HCT116 (cell line): Measurements from ENCODE around the gene QSOX1. TPM values are rescaled to one million over a fixed set of nuclear protein-coding genes. Genes with fewer than 3 reads are reported as not detected.

Experiments used
- ATAC-seq: fragments of 200-7000 bp; cut with Tn5 transposase; 2 replicates; pipeline ENCODE4 v1.9.1; 2020; ENCODE audit warnings: mild to moderate bottlenecking, moderate library complexity
- BruUV-seq: library from RNA; stranded (reverse); fragments of 400-500 nt; replicated peaks from 2 replicates; lab custom pipeline; 2021; lab: Mats Ljungman, UMichigan
- CTCF ChIA-PET: fragments of 300-600 bp; sonication (Branson Sonifier 250); formaldehyde crosslinking; loops from one replicate; lab custom pipeline; 2021; ENCODE audit warnings: antibody characterized with exemption; lab: Charles Lee
- POLR2A ChIA-PET: fragments of 300-600, 350-600 bp; sonication (Branson Sonifier 250); formaldehyde crosslinking; loops from one replicate; lab custom pipeline; 2021; ENCODE audit warnings: antibody characterized with exemption; lab: Charles Lee
- RAD21 ChIA-PET, 2 experiments: fragments of 300-600 bp; sonication (Branson Sonifier 250); formaldehyde crosslinking; loops; one replicate each; lab custom pipeline; 2023; ENCODE audit warnings: low total read pairs in 2 of 2; ENCODE audit not compliant: uncharacterized antibody in 2 of 2, unreplicated experiment in 2 of 2, low non-redundant PET in 1 of 2; lab: Charles Lee
- DNase-seq: peaks from one replicate; pipeline ENCODE4 v3.0.0-alpha.2; 2010; ENCODE audit warnings: low read depth, low spot score
- H2AFZ ChIP-seq: fragments of 200-600 bp; shearing (Covaris generic), sonication (generic); 2 replicates; pipeline ENCODE4 v1.6.1; 2017; ENCODE audit warnings: low read depth, mixed run types, mixed read lengths, antibody characterized with exemption, low read length; ENCODE audit not compliant: poor library complexity, severe bottlenecking
- H3K27ac ChIP-seq: 2 replicates; pipeline ENCODE4 v1.5.1; 2012; ENCODE audit warnings: low read depth, low read length
- H3K27me3 ChIP-seq: fragments of 200-600 bp; sonication (generic); 2 replicates; pipeline ENCODE4 v1.6.1; 2016; ENCODE audit warnings: mixed run types, low read length, mixed read lengths; ENCODE audit not compliant: insufficient read depth
- H3K36me3 ChIP-seq, 2 experiments: fragments of 200-500 bp in 1 of 2; fragments of 200-600 bp in 1 of 2; sonication (Bioruptor generic) in 1 of 2; sonication (generic) in 1 of 2; 2 replicates each; pipeline versions ENCODE4 v1.5.1 to v1.6.1; 2014 to 2016; ENCODE audit warnings: low read length in 2 of 2, inconsistent platforms in 1 of 2, mixed read lengths in 1 of 2, mixed run types in 1 of 2; ENCODE audit not compliant: insufficient read depth in 2 of 2, control insufficient read depth in 1 of 2
- H3K4me1 ChIP-seq, 2 experiments: fragments of 200-600 bp in 1 of 2; sonication (generic) in 1 of 2; 2 replicates each; pipeline versions ENCODE4 v1.5.1 to v1.6.1; 2012 to 2017; ENCODE audit warnings: low read length in 2 of 2, inconsistent platforms in 1 of 2, mild to moderate bottlenecking in 1 of 2, mixed read lengths in 1 of 2, mixed run types in 1 of 2, moderate library complexity in 1 of 2; ENCODE audit not compliant: insufficient read depth in 2 of 2, control insufficient read depth in 1 of 2
- H3K4me2 ChIP-seq: fragments of 200-600 bp; sonication (generic); 2 replicates; pipeline ENCODE4 v1.6.1; 2017; ENCODE audit warnings: mixed run types, low read length, mixed read lengths
- H3K4me3 ChIP-seq, 2 experiments: fragments of 200-600 bp in 1 of 2; sonication (generic) in 1 of 2; replicated peaks in 1 of 2; 2 replicates each; pipeline ENCODE4 v1.5.1; 2011 to 2016; ENCODE audit warnings: low read length in 2 of 2, control low read depth in 1 of 2, low read depth in 1 of 2, mild to moderate bottlenecking in 1 of 2, mixed read lengths in 1 of 2, mixed run types in 1 of 2
- H3K79me2 ChIP-seq: fragments of 200-600 bp; sonication (generic); 2 replicates; pipeline ENCODE4 v1.6.1; 2017; ENCODE audit warnings: mild to moderate bottlenecking, mixed run types, low read length, moderate library complexity, mixed read lengths; ENCODE audit not compliant: insufficient read depth
- H3K9ac ChIP-seq: fragments of 200-600 bp; sonication (generic); 2 replicates; pipeline ENCODE4 v1.6.1; 2016; ENCODE audit warnings: low read length, mixed read lengths
- H3K9me2 ChIP-seq: fragments of 200-600 bp; sonication (generic), shearing (Covaris generic); 2 replicates; pipeline ENCODE4 v1.6.1; 2017; ENCODE audit warnings: mixed run types, mild to moderate bottlenecking, moderate library complexity; ENCODE audit not compliant: insufficient read depth
- H3K9me3 ChIP-seq, 2 experiments: fragments of 200-500 bp in 1 of 2; fragments of 200-600 bp in 1 of 2; sonication (Bioruptor generic) in 1 of 2; sonication (generic) in 1 of 2; 2 replicates each; pipeline ENCODE4 v1.6.1; 2014 to 2017; ENCODE audit warnings: low read length in 2 of 2, mixed read lengths in 2 of 2, inconsistent platforms in 1 of 2, low read depth in 1 of 2, mild to moderate bottlenecking in 1 of 2, mixed run types in 1 of 2, moderate library complexity in 1 of 2; ENCODE audit not compliant: control insufficient read depth in 1 of 2, insufficient read depth in 1 of 2
- H4K20me1 ChIP-seq: fragments of 200-600 bp; sonication (generic), shearing (Covaris generic); 2 replicates; pipeline ENCODE4 v1.6.1; 2017; ENCODE audit warnings: mixed run types, mild to moderate bottlenecking, moderate library complexity; ENCODE audit not compliant: insufficient read depth
- ATF3 ChIP-seq: IDR thresholded peaks from 2 replicates; pipeline ENCODE4 v1.6.1; 2012
- CBX3 ChIP-seq: IDR thresholded peaks from 2 replicates; pipeline ENCODE4 v1.6.1; 2012; ENCODE audit warnings: low read depth
- CEBPB ChIP-seq: IDR thresholded peaks from 2 replicates; pipeline ENCODE4 v1.6.1; 2012; ENCODE audit warnings: low read depth
- EGR1 ChIP-seq: IDR thresholded peaks from 2 replicates; pipeline ENCODE4 v1.6.1; 2012; ENCODE audit warnings: low read depth
- ELF1 ChIP-seq: IDR thresholded peaks from 2 replicates; pipeline ENCODE4 v1.6.1; 2012; ENCODE audit warnings: low read depth, borderline replicate concordance
- EZH2 ChIP-seq: fragments of 200-600 bp; sonication (generic); IDR thresholded peaks from 2 replicates; pipeline ENCODE4 v1.6.1; 2017; ENCODE audit warnings: antibody characterized with exemption, mixed run types
- EZH2phosphoT487 ChIP-seq: fragments of 200-600 bp; IDR thresholded peaks from 2 replicates; pipeline ENCODE4 v1.6.1; 2018; ENCODE audit warnings: antibody characterized with exemption, borderline replicate concordance
- FOSL1 ChIP-seq: IDR thresholded peaks from 2 replicates; pipeline ENCODE4 v1.6.1; 2012; ENCODE audit warnings: low read depth
- POLR2A ChIP-seq: IDR thresholded peaks from 2 replicates; pipeline ENCODE4 v1.7.0; 2011; ENCODE audit warnings: borderline replicate concordance; ENCODE audit not compliant: insufficient read depth, insufficient read length; ENCODE audit errors: extremely low read depth
- POLR2AphosphoS5 ChIP-seq: IDR thresholded peaks from 2 replicates; pipeline ENCODE4 v1.6.1; 2011; ENCODE audit warnings: mild to moderate bottlenecking, low read depth, low read length, moderate library complexity
- SIN3A ChIP-seq: IDR thresholded peaks from 2 replicates; pipeline ENCODE4 v1.6.1; 2012; ENCODE audit warnings: low read depth
- SRF ChIP-seq: IDR thresholded peaks from 2 replicates; pipeline ENCODE4 v1.6.1; 2012; ENCODE audit warnings: low read depth
- TCF7L2 ChIP-seq: IDR thresholded peaks from 2 replicates; pipeline ENCODE4 v1.7.0; 2011; ENCODE audit warnings: borderline replicate concordance, inconsistent platforms; ENCODE audit not compliant: insufficient read depth, insufficient read length; ENCODE audit errors: extremely low read depth
- YY1 ChIP-seq: IDR thresholded peaks from 2 replicates; pipeline ENCODE4 v1.6.1; 2011; ENCODE audit warnings: low read length, low read depth, moderate library complexity, mild to moderate bottlenecking; ENCODE audit not compliant: insufficient replicate concordance; ENCODE audit errors: extremely low read depth
- ZFX ChIP-seq: fragments of 450-650 bp; IDR thresholded peaks from 2 replicates; pipeline ENCODE4 v1.6.1; 2017
- ZNF274 ChIP-seq: fragments of 200-500 bp; sonication (Bioruptor generic); IDR thresholded peaks from 2 replicates; pipeline ENCODE4 v1.6.1; 2014; ENCODE audit warnings: mild to moderate bottlenecking, low read depth, low read length, inconsistent platforms
- intact Hi-C: fragments of 100-400 bp; cut with micrococcal nuclease; formaldehyde crosslinking; loops from 2 replicates; pipeline ENCODE4 v1.10.0; 2022
- total RNA-seq: library from RNA; stranded (reverse); gene quantifications from one replicate; pipeline ENCODE4 v1.2.1, GENCODE V29; 2021; ENCODE audit not compliant: unreplicated experiment
- TF ChIP-seq, protein P1 (sequence below): IDR thresholded peaks from 2 replicates; pipeline ENCODE4 v1.6.1; 2012
- TF ChIP-seq, protein P2 (sequence below): IDR thresholded peaks from 2 replicates; pipeline ENCODE4 v1.6.1; 2012; ENCODE audit warnings: low read depth

Gene QSOX1
- total RNA-seq, 1 experiment from 2014 or later, result 89.2 TPM

DNA sequence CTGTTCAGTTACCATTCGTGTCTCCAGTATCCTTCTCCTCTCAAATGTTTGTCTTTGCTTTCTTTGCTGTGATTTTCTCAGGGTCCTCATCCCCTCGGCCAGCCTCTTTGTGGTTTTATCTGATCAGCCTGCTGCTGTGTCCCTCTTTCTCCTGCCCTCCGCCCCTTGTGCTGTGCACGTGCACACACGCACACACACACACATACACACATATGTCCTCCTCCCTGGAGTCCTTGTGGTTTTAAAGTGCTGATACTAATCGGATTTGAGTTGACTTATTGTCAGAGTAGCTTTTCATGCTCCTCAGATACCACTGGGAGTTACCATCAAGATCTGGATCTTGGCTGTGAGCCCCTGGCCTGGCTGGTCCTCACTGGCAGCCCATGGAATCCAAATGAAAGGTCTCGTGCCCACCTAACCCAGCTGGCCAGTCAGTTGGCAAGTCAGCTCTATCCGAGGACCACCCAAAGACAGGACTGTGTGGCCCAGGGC is 34.1 kb downstream of the QSOX1 start:
- RAD21 ChIA-PET, result interaction anchor here (0.9 to 1.1 kb wide), 3 partner anchors 55 to 227 kb away, joined by 3 to 5 read pairs (median 3); no protein-coding TSS in a partner anchor

More for the DNA sequence above, 34.1 kb downstream of the QSOX1 start:
- no peaks in the 10 kb centered on the region for H4K20me1 ChIP-seq
- no TSS peak for BruUV-seq
- no peak overlapping the region for H3K9ac ChIP-seq
- no peaks in the 10 kb centered on the region for H3K27me3 ChIP-seq
- peaks cover 2 to 6% of the 10 kb centered on the region in 2 experiments; a peak in 3 of 4 replicates for H3K36me3 ChIP-seq
- H3K79me2 ChIP-seq, result no peaks in the 10 kb centered on the region
- DNase-seq, result no peak
- no peak overlapping the region for H2AFZ ChIP-seq
- no peaks in the 10 kb centered on the region for H3K9me3 ChIP-seq
- no peaks in the 10 kb centered on the region for H3K9me2 ChIP-seq
- no peak for TF ChIP-seq ATF3
- TF ChIP-seq SRF, result no peak
- no peak for TF ChIP-seq TCF7L2
- no peak for TF ChIP-seq CBX3
- TF ChIP-seq SIN3A, result no peak
- TF ChIP-seq ZFX, result no peak
- no peak for TF ChIP-seq EGR1
- no peak for TF ChIP-seq EZH2phosphoT487
- no peak for TF ChIP-seq ZNF274
- TF ChIP-seq FOSL1, result no peak
- TF ChIP-seq, protein P1, sequence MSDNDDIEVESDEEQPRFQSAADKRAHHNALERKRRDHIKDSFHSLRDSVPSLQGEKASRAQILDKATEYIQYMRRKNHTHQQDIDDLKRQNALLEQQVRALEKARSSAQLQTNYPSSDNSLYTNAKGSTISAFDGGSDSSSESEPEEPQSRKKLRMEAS, result no peak
- no peak for TF ChIP-seq EZH2
- TF ChIP-seq, protein P2, sequence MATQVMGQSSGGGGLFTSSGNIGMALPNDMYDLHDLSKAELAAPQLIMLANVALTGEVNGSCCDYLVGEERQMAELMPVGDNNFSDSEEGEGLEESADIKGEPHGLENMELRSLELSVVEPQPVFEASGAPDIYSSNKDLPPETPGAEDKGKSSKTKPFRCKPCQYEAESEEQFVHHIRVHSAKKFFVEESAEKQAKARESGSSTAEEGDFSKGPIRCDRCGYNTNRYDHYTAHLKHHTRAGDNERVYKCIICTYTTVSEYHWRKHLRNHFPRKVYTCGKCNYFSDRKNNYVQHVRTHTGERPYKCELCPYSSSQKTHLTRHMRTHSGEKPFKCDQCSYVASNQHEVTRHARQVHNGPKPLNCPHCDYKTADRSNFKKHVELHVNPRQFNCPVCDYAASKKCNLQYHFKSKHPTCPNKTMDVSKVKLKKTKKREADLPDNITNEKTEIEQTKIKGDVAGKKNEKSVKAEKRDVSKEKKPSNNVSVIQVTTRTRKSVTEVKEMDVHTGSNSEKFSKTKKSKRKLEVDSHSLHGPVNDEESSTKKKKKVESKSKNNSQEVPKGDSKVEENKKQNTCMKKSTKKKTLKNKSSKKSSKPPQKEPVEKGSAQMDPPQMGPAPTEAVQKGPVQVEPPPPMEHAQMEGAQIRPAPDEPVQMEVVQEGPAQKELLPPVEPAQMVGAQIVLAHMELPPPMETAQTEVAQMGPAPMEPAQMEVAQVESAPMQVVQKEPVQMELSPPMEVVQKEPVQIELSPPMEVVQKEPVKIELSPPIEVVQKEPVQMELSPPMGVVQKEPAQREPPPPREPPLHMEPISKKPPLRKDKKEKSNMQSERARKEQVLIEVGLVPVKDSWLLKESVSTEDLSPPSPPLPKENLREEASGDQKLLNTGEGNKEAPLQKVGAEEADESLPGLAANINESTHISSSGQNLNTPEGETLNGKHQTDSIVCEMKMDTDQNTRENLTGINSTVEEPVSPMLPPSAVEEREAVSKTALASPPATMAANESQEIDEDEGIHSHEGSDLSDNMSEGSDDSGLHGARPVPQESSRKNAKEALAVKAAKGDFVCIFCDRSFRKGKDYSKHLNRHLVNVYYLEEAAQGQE, result no peak
- no peak for TF ChIP-seq POLR2A
- no peak for TF ChIP-seq YY1
- TF ChIP-seq CEBPB, result no peak
- no peak for TF ChIP-seq ELF1
- no peak for TF ChIP-seq POLR2AphosphoS5
- TF ChIP-seq, all 23 proteins: peak for 0
- H3K4me2 ChIP-seq, result no peak overlapping the region
- ChIA-PET POLR2A (interaction anchor here (0.9 kb wide), 1 partner anchor 43 kb away, joined by 3 read pairs; no protein-coding TSS in a partner anchor), CTCF (interaction anchor here (0.6 to 2.0 kb wide), 14 partner anchors 10 to 484 kb away, joined by 3 to 15 read pairs (median 4); no protein-coding TSS in a partner anchor)
- no peak overlapping the region for H3K4me3 ChIP-seq
- H3K4me1 ChIP-seq, result no peaks in the 10 kb centered on the region
- H3K27ac ChIP-seq, result no peak overlapping the region
- ATAC-seq, result no peak
- intact Hi-C loops, result loop anchor here (1.0 to 5.0 kb wide), 4 partner anchors 64 to 294 kb away; no protein-coding TSS in a partner anchor
